ENCODE results near the gene FBXO44. TPM values are rescaled to one million over a fixed set of nuclear protein-coding genes. Genes with fewer than 3 reads are reported as not detected.

Gene FBXO44
- total and polyA plus RNA-seq, 4 donors = 10.4 to 40.6 (median 21.1) TPM

DNA sequence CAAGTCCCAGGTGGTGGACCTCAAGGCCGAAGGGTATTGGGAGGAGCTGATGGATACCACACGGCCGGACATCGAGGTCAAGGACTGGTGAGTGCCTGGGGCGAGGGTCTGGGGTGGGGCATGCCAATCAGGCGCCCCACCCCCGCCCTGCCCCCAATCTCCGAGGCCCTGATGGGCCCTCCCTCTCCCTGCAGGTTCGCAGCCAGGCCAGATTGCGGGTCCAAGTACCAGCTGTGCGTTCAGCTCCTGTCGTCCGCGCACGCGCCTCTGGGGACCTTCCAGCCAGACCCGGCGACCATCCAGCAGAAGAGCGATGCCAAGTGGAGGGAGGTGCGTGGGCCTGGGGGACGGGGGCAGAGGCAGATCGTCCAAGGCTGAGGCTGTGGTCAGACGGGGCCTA is 3.9 kb downstream of the FBXO44 start:
- Histone ChIP-seq H3K27me3 (ENCODE audit: control insufficient read depth in 1 of 2, insufficient read depth in 2 of 2, low read length in 1 of 2) (no peaks in the 10 kb centered on the region), H3K36me3 (ENCODE audit: control insufficient read depth in 1 of 2, insufficient read depth in 2 of 2, low read length in 1 of 2) (no peaks in the 10 kb centered on the region), H3K27ac (ENCODE audit: low read depth in 1 of 2, low read length in 2 of 2) (no peak overlapping the region), H3K4me1 (ENCODE audit: control insufficient read depth in 1 of 2, insufficient read depth in 2 of 2, low read length in 2 of 2) (no peaks in the 10 kb centered on the region), H3K9me3 (ENCODE audit: control insufficient read depth, low read length) (no peaks in the 10 kb centered on the region), H3K4me3 (ENCODE audit: low read length in 2 of 2) (no peak overlapping the region)
- intact Hi-C loops (cut with DNase I) = no loop called here
- no peak for ATAC-seq (ENCODE audit: low FRiP score)
- WGBS, 2 donors = 88 to 90% methylated on average over 20 to 23 of the region's 23 CpGs
- no peak for DNase-seq

GRCh38 chr1:11659748-11660147 is 5.1 kb downstream of the FBXO44 start:
- H3K4me3 ChIP-seq (ENCODE audit: low read length in 2 of 2) = no peak overlapping the region
- WGBS, 2 donors = 91 to 93% methylated on average over 4 of the region's 4 CpGs
- H3K27me3 ChIP-seq (ENCODE audit: control insufficient read depth in 1 of 2, insufficient read depth in 2 of 2, low read length in 1 of 2) = no peaks in the 10 kb centered on the region
- intact Hi-C loops (cut with DNase I) = no loop called here
- no peaks in the 10 kb centered on the region for H3K36me3 ChIP-seq (ENCODE audit: control insufficient read depth in 1 of 2, insufficient read depth in 2 of 2, low read length in 1 of 2)
- no peak overlapping the region for H3K27ac ChIP-seq (ENCODE audit: low read depth in 1 of 2, low read length in 2 of 2)
- DNase-seq (no peak), ATAC-seq (ENCODE audit: low FRiP score) (no peak)
- no peaks in the 10 kb centered on the region for H3K4me1 ChIP-seq (ENCODE audit: control insufficient read depth in 1 of 2, insufficient read depth in 2 of 2, low read length in 2 of 2)
- no peaks in the 10 kb centered on the region for H3K9me3 ChIP-seq (ENCODE audit: control insufficient read depth, low read length)

DNA sequence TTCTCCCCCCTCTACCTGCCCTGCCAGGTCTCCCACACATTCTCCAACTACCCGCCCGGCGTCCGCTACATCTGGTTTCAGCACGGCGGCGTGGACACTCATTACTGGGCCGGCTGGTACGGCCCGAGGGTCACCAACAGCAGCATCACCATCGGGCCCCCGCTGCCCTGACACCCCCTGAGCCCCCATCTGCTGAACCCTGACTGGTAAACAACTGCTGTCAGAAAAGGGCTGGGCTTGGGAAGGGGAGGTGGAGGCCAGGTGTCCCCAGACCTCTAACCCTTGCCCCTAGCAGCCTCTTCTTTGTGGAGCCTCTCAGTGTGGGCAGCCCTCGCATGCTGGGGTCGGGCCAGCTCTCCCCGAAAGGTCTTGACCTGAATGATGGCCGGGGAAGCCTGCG is 6.4 kb downstream of the FBXO44 start:
- no peaks in the 10 kb centered on the region for H3K4me1 ChIP-seq (ENCODE audit: control insufficient read depth in 1 of 2, insufficient read depth in 2 of 2, low read length in 2 of 2)
- no peaks in the 10 kb centered on the region for H3K27me3 ChIP-seq (ENCODE audit: control insufficient read depth in 1 of 2, insufficient read depth in 2 of 2, low read length in 1 of 2)
- intact Hi-C loops (cut with DNase I) = no loop called here
- 94% methylated on average over 17 of the region's 17 CpGs for WGBS, 2 donors
- H3K9me3 ChIP-seq (ENCODE audit: control insufficient read depth, low read length) = no peaks in the 10 kb centered on the region
- H3K36me3 ChIP-seq (ENCODE audit: control insufficient read depth in 1 of 2, insufficient read depth in 2 of 2, low read length in 1 of 2) = no peaks in the 10 kb centered on the region
- DNase-seq = no peak
- no peak overlapping the region for H3K27ac ChIP-seq (ENCODE audit: low read depth in 1 of 2, low read length in 2 of 2)
- no peak for ATAC-seq (ENCODE audit: low FRiP score)
- no peak overlapping the region for H3K4me3 ChIP-seq (ENCODE audit: low read length in 2 of 2)

- Histone ChIP-seq H3K36me3 (ENCODE audit: control insufficient read depth in 1 of 2, insufficient read depth in 2 of 2, low read length in 1 of 2) (no peaks in the 10 kb centered on the region), H3K27ac (ENCODE audit: low read depth in 1 of 2, low read length in 2 of 2) (peak overlapping the region in 1 of 2 donors; percentile 2), H3K9me3 (ENCODE audit: control insufficient read depth, low read length) (no peaks in the 10 kb centered on the region), H3K27me3 (ENCODE audit: control insufficient read depth in 1 of 2, insufficient read depth in 2 of 2, low read length in 1 of 2) (no peaks in the 10 kb centered on the region), H3K4me1 (ENCODE audit: control insufficient read depth in 1 of 2, insufficient read depth in 2 of 2, low read length in 2 of 2) (no peaks in the 10 kb centered on the region), H3K4me3 (ENCODE audit: low read length in 2 of 2) (peak overlapping the region; percentile 52 to 56)
- intact Hi-C loops (cut with DNase I) = no loop called here
- ATAC-seq (ENCODE audit: low FRiP score) = peak; percentile 62
- 1% methylated on average over 52 to 66 of the region's 66 CpGs for WGBS, 2 donors
- peak; percentile 65 to 84 for DNase-seq
Observed at GRCh38 chr1:11664336-11665065, 9.8 kb downstream of the FBXO44 start.

DNA sequence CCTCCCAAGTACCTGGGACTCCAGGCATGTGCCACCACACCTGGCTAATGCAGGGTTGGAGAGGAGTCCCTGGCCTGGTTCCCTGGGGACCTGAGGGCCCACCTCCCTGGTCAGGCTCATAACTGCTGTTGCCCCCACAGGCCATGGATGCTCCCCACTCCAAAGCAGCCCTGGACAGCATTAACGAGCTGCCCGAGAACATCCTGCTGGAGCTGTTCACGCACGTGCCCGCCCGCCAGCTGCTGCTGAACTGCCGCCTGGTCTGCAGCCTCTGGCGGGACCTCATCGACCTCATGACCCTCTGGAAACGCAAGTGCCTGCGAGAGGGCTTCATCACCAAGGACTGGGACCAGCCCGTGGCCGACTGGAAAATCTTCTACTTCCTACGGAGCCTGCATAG is 13.8 kb downstream of the FBXO44 start:
- ATAC-seq (ENCODE audit: low FRiP score) (no peak), DNase-seq (no peak)
- Histone ChIP-seq H3K9me3 (ENCODE audit: control insufficient read depth, low read length) (no peaks in the 10 kb centered on the region), H3K27me3 (ENCODE audit: control insufficient read depth in 1 of 2, insufficient read depth in 2 of 2, low read length in 1 of 2) (no peaks in the 10 kb centered on the region), H3K27ac (ENCODE audit: low read depth in 1 of 2, low read length in 2 of 2) (no peak overlapping the region), H3K36me3 (ENCODE audit: control insufficient read depth in 1 of 2, insufficient read depth in 2 of 2, low read length in 1 of 2) (no peaks in the 10 kb centered on the region), H3K4me1 (ENCODE audit: control insufficient read depth in 1 of 2, insufficient read depth in 2 of 2, low read length in 2 of 2) (no peaks in the 10 kb centered on the region), H3K4me3 (ENCODE audit: low read length in 2 of 2) (no peak overlapping the region)
- intact Hi-C loops (cut with DNase I) = no loop called here
- 91 to 95% methylated on average over 14 of the region's 14 CpGs for WGBS, 2 donors

DNA sequence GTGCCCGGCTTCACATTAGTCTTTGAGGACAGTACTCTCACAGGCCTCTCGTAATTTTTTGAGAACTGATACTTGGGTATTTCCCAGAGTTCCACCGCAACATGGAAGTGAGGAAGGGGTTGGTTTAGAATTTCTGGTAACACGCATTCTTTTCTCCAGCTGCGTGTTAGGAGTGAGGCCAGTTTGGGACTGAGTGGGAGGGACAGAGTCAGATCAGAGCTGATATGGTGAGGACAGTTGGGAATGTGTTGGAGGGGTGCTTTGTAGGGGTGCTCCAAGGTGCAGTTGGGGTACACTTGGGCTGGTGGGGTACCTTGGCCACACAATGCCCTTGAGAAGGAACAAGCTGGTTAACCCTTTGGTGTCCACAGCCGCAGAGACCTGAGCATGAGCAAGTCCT is 16.1 kb downstream of the FBXO44 start:
- Histone ChIP-seq H3K27ac (ENCODE audit: low read depth in 1 of 2, low read length in 2 of 2) (no peak overlapping the region), H3K4me1 (ENCODE audit: control insufficient read depth in 1 of 2, insufficient read depth in 2 of 2, low read length in 2 of 2) (no peaks in the 10 kb centered on the region), H3K4me3 (ENCODE audit: low read length in 2 of 2) (no peak overlapping the region), H3K9me3 (ENCODE audit: control insufficient read depth, low read length) (no peaks in the 10 kb centered on the region), H3K36me3 (ENCODE audit: control insufficient read depth in 1 of 2, insufficient read depth in 2 of 2, low read length in 1 of 2) (peaks cover 0 to 2% of the 10 kb centered on the region in 2 donors), H3K27me3 (ENCODE audit: control insufficient read depth in 1 of 2, insufficient read depth in 2 of 2, low read length in 1 of 2) (no peaks in the 10 kb centered on the region)
- WGBS, 2 donors = 75 to 81% methylated on average over 6 of the region's 6 CpGs
- intact Hi-C loops (cut with DNase I) = no loop called here
- DNase-seq = no peak
- no peak for ATAC-seq (ENCODE audit: low FRiP score)

DNA sequence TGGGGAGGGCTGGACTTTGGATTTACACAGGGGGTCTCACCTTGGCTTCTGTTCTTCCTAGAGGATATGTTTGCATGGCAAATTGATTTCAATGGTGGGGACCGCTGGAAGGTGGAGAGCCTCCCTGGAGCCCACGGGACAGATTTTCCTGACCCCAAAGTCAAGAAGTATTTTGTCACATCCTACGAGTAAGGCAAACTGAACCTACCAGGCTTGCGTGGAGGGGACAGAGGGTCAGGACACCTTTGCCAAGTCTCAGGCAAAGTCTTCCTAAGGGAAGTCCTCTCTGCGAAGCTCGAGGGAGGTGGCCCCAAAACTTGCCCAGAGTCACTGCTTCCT is 16.5 kb downstream of the FBXO44 start:
- Histone ChIP-seq H3K27ac (ENCODE audit: low read depth in 1 of 2, low read length in 2 of 2) (no peak overlapping the region), H3K36me3 (ENCODE audit: control insufficient read depth in 1 of 2, insufficient read depth in 2 of 2, low read length in 1 of 2) (peaks cover 0 to 2% of the 10 kb centered on the region in 2 donors), H3K4me1 (ENCODE audit: control insufficient read depth in 1 of 2, insufficient read depth in 2 of 2, low read length in 2 of 2) (no peaks in the 10 kb centered on the region), H3K9me3 (ENCODE audit: control insufficient read depth, low read length) (no peaks in the 10 kb centered on the region), H3K27me3 (ENCODE audit: control insufficient read depth in 1 of 2, insufficient read depth in 2 of 2, low read length in 1 of 2) (no peaks in the 10 kb centered on the region), H3K4me3 (ENCODE audit: low read length in 2 of 2) (no peak overlapping the region)
- intact Hi-C loops (cut with DNase I) = no loop called here
- ATAC-seq (ENCODE audit: low FRiP score) = no peak
- WGBS, 2 donors = 89 to 94% methylated on average over 6 of the region's 6 CpGs
- DNase-seq = no peak

GRCh38 chr1:11671544-11672286 is 17.0 kb downstream of the FBXO44 start:
- Histone ChIP-seq H3K4me1 (ENCODE audit: control insufficient read depth in 1 of 2, insufficient read depth in 2 of 2, low read length in 2 of 2) (no peaks in the 10 kb centered on the region), H3K36me3 (ENCODE audit: control insufficient read depth in 1 of 2, insufficient read depth in 2 of 2, low read length in 1 of 2) (peaks cover 0 to 2% of the 10 kb centered on the region in 2 donors), H3K27me3 (ENCODE audit: control insufficient read depth in 1 of 2, insufficient read depth in 2 of 2, low read length in 1 of 2) (no peaks in the 10 kb centered on the region), H3K9me3 (ENCODE audit: control insufficient read depth, low read length) (no peaks in the 10 kb centered on the region), H3K4me3 (ENCODE audit: low read length in 2 of 2) (no peak overlapping the region), H3K27ac (ENCODE audit: low read depth in 1 of 2, low read length in 2 of 2) (no peak overlapping the region)
- WGBS, 2 donors = 88 to 92% methylated on average over 14 of the region's 14 CpGs
- no peak for ATAC-seq (ENCODE audit: low FRiP score)
- intact Hi-C loops (cut with DNase I) = no loop called here
- DNase-seq = no peak

Data from aorta (tissue), 5 donors.